Measurements from ENCODE around the gene LAMC2.
A peak's percentile ranks its signal among the peaks of the same experiment; 100 is the strongest.

Gene LAMC2

DNA sequence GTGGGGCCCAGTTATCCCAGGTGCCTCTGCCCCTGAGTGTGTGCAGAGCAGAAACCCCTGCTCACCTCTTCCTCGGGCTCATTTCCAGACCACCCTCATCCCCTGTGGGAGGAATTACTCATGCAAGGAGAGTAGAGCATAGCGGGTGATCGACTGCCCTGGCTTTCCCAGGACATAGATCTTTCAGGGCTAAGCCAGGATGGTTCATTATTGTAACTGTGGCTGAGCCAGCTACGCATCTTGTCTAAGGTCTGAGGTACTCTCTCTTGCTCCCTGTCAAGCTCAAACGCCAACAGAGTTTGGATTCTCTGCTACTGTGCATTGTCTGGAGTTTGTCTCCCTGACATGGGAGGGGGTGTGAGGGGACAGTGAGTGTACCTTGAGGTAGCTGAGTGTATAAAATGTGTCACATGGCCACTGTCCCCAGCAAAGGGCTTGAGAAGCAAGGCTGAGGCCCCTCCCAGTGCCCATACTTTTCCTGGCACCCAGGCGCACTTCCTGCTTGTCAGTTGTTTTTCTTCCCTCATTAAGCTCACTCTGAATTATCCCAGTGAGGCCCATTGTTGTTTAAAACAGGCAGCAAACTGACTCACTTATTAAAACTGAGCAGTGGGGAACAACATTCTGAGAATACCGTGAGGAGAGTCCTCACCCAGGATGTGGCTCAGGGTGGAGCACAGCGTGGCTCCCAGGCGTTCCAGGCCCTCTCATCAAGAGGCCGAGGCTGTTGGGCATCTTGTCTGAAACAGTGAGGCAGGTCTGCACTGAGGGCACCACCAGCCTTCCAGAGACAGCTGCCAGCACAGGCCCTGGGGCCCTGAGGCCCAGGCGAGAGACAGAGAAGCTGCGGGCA, 92.9 kb downstream of the LAMC2 start:
- peak; percentile 85 to 96 for DNase-seq (ENCODE audit: low read depth in 2 of 2)
- no peak for TF ChIP-seq CTCF (IDR thresholded peaks at IDR 0.05; ENCODE audit: low read depth, low read length)
- peak overlapping the region in 1 of 2 donors; percentile 11 for H3K4me3 ChIP-seq (replicated peaks in 1 of 2; ENCODE audit: low read depth in 2 of 2, low read length in 2 of 2)

DNA sequence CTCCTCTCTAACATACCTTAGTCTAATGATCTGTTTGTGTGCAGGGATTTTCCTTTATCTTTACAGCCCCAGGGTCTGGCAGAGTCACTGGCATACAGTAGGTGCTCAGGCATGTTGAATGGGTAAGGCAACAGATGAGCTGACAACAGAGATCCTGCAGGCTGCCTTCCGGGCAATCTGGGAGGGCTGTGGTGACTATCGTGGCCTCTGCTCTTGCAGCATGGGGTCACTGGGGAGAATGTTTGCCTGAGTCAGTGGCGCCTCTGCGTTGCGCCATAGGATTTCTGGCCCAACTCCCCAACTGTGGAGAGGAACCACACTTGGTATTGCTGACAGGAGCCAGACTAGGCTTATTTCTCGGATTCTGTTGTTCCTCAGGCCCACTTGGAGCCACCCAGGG, 93.8 kb downstream of the LAMC2 start:
- TF ChIP-seq CTCF (IDR thresholded peaks at IDR 0.05; ENCODE audit: low read depth, low read length): no peak
- H3K4me3 ChIP-seq (replicated peaks in 1 of 2; ENCODE audit: low read depth in 2 of 2, low read length in 2 of 2): no peak overlapping the region
- DNase-seq (ENCODE audit: low read depth in 2 of 2): peak; percentile 98

DNA sequence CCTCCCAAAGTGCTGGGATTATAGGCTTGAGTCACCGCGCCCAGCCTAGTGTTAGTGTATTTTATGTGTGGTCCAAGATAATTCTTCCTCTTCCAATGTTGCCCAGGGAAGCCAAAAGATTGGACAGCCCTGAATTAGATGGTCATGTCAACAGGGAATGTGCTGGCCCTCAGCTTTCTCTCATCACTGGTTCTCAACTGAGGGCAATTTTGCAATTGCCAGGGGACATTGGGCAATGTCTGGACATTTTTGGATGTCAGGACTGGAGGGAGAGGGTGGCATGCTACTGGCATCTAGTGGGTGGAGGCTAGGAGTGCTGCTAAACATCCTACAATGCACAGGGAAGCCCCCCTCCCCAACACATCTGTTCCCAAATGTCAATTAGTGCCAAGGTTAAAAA, 95.0 kb downstream of the LAMC2 start:
- TF ChIP-seq CTCF (IDR thresholded peaks at IDR 0.05; ENCODE audit: low read depth, low read length): no peak
- DNase-seq (ENCODE audit: low read depth in 2 of 2): peak; percentile 90 to 97
- H3K4me3 ChIP-seq (replicated peaks in 1 of 2; ENCODE audit: low read depth in 2 of 2, low read length in 2 of 2): no peak overlapping the region

DNA sequence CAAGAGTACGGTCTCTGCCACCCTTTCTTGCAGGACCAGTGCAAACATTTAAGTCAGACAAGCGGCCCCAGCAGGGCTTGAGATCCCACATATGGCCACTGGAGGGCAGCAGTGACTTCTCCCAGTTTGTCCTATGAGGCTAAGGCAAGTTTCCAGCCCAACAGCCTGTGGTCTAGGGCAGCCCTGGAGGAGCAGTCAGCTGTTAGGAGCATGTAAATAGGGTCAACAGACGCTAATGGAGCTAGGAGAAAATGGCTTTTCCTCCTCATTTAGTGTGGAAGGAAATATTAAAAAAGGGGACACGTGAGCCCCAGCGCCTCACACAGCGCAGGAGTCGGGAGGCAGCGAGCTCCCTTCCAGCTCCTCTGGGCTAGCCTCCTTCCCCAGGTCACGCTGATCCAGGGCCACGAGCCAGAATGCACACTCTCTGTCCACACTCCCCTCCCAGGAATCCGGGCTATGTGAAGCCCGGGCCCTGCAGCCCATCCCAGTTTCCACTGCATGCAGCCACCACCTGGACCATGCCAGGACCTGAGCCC, 95.6 kb downstream of the LAMC2 start:
- no peak overlapping the region for H3K4me3 ChIP-seq (replicated peaks in 1 of 2; ENCODE audit: low read depth in 2 of 2, low read length in 2 of 2)
- peak; percentile 91 for TF ChIP-seq CTCF (IDR thresholded peaks at IDR 0.05; ENCODE audit: low read depth, low read length)
- peak; percentile 97 to 99 for DNase-seq (ENCODE audit: low read depth in 2 of 2)

DNA sequence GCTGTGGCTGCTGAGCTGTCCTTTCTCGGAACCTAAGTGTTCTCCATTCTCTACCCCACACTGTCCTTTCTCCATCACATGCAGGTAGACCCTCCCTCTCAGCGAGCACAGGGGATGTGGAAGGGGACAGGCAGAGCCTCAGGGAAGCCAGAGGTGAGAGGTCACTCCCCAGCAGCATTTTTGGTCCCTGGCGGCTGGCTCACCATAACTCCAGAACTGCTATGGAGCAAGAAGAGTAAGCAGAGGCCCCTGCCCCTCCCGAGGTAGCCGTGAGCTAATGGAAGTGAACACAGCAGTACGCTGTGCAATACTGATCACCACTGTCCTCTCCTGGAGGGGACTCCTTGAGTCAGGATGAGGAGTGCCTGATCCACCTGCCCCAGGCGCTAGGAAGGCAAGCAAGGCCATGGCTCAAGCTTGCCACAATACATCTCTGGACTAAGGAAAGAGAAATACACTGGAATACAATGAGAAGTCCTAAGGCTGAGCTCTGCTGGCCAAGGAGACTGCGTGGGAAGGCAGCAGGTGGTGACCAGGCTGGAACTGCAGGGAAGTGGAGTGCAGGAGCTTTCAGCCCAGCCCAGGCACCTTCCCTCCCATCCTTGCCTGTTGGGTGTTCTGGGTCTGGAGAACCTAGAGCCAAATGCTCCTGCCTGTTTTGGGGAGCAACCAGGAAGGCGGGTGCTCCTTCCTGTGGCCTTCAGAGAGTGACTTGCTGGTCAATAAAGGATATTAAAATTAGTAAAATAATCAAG, 96.2 kb downstream of the LAMC2 start:
- H3K4me3 ChIP-seq (replicated peaks in 1 of 2; ENCODE audit: low read depth in 2 of 2, low read length in 2 of 2): no peak overlapping the region
- no peak for DNase-seq (ENCODE audit: low read depth in 2 of 2)
- TF ChIP-seq CTCF (IDR thresholded peaks at IDR 0.05; ENCODE audit: low read depth, low read length): no peak

DNA sequence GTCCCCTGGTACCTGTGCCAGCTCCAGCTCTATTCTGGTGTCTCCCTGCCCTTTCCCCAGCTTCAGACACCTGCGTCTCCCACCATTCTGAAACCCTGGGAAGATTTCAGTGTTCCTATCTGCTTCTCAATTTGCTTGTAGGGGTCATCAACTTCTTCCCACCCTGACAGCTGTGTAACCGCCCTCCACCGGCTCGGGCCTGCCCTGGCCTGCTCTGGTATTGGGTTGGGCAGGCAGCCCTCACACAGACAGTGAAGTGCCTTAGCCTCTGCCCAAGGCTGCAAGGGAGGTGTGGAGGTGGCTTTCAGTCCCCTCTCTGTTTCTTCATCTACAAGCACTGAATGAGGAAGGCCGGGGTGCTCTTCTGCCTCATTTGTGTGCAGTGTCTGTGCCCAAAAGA, 97.2 kb downstream of the LAMC2 start:
- DNase-seq (ENCODE audit: low read depth in 2 of 2): no peak
- H3K4me3 ChIP-seq (replicated peaks in 1 of 2; ENCODE audit: low read depth in 2 of 2, low read length in 2 of 2): no peak overlapping the region
- no peak for TF ChIP-seq CTCF (IDR thresholded peaks at IDR 0.05; ENCODE audit: low read depth, low read length)

Measured in cardiac fibroblast (primary cell).